Fibroblast of skin of back (primary cell): ENCODE measurements around the gene SPIN2A. TPM values are rescaled to one million over a fixed set of nuclear protein-coding genes. Genes with fewer than 3 reads are reported as not detected.
A peak's percentile ranks its signal among the peaks of the same experiment; 100 is the strongest.
"Not testable (repeated sequence)": the region's sequence is repeated elsewhere in the genome, so short reads cannot be mapped to it uniquely, and the experiment has no call there.

Source experiments
- DNase-seq: peaks from one replicate; pipeline ENCODE4 v3.0.0-alpha.2; 2013
- polyA plus RNA-seq, 2 experiments: library from polyadenylated mRNA; unstranded; fragments of 120-200 nt; gene quantifications; one replicate each; pipeline ENCODE4 v1.2.1, GENCODE V29; 2013; ENCODE audit not compliant: insufficient read length in 2 of 2

SPIN2A gene
- 0.12 TPM for polyA plus RNA-seq (2013, experiment 1 of 2; ENCODE audit: insufficient read length)
- 0.30 TPM for polyA plus RNA-seq (2013, experiment 2 of 2; ENCODE audit: insufficient read length)

DNA sequence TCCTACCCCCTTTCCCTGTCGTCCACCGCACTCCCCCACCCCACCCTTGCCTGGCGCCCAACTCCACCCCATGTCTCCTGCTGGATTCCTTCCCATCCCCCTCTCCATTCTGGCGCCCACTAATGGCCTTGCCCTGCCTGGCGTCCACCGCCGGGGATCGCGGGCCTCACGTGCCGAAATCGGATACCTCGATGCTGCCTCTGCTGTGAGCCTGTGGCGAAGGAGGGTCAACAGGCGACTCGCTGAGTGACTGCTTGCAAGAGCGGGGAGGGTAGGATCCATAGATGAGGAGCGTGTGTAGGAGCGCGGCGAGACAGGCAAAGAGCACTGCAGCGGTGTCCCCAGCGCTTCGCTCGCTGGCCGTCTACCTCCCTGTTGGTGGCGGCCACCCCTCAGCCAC lies at the start of gene SPIN2A:
SPIN2A (minus strand) TSS at position 325 of the 400 bp plus-strand sequence. CDS start 800 bp downstream, outside the sequence.
- DNase-seq: not testable (repeated sequence)

GRCh38 chrX:57178605-57179004 lies 41.4 kb upstream of the SPIN2A start:
- DNase-seq: no peak

GRCh38 chrX:57177070-57177469 lies 39.9 kb upstream of the SPIN2A start:
- DNase-seq: no peak

DNA sequence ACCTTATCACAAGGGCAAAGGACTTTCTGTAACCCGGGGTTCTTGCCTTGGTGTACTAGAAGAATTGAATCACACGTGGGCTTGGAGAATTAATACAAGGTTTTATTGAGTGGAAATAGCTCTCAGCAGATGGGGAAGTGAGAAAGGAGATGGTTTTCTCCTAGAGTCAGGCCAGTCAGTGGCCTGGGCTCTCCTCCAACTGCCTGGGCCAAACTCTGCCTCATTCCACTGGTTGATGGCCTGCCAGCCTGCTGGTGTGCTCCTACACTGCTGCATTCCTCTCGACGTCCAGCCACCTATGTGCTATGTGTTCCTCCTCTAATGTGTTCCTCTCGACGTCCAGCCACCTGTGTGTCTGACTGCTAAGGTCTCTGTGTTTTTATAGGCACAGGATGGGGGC lies 35.3 kb upstream of the SPIN2A start:
- DNase-seq: no peak

DNA sequence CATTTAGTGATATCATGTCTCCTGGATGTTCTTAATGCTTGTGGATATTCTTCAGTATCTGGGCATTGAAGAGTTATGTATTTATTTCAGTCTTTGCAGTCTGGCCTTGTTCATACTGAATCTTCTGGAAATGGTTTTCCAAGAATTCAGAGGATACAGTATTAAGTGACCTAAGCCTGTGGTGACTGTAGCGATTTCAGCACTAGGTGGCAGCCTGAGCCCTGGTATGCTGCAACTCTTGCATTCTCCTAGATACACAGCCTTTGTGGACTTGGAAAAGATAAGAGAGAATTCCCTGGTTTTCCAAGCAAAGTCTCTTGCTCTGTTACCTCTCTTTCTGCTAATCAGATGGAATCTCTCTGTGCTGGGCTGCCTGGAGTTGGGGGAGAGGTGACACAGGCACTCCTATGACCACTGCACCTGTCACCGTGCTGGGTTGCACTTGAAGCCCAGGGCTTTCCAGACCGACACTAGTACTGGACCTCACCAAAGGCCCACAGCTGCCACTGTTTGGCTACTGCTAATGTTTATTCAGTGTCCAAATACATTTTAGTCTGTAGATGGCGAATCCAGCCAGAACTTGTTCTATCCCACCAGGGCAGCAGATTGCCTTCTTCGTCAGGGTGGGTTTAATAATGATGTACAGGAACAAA lies 19.3 kb upstream of the SPIN2A start:
- peak; percentile 12 for DNase-seq

GRCh38 chrX:57155171-57155570 lies 18.0 kb upstream of the SPIN2A start:
- no peak for DNase-seq

GRCh38 chrX:57152222-57152621 lies 15.0 kb upstream of the SPIN2A start:
- DNase-seq: not testable (repeated sequence)

- no peak for DNase-seq
Measured at GRCh38 chrX:57138674-57139073, 1.5 kb upstream of the SPIN2A start.

- DNase-seq: no peak
Measured at GRCh38 chrX:57137501-57137900, 304 bp upstream of the SPIN2A start.

DNA sequence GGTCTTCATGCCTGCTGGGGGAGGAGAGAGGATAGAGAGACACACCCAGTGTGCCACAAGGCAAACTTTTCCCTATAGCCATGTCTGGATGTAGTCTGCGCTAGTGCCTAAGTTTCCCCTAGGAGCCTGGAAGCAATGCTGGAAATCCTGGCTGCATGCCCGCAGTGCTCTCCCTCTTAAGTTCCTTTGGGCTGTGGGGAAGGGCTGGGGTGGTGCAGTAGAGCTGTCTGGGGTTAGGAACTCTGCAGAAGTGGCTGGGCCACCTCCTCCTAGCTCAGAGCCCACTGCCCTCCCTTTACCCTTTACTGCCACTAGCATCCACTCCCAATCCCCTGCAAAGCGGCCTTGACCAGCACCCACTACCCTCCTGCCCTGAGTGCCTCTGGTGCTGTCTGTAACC lies 608 bp downstream of the SPIN2A start:
- not testable (repeated sequence) for DNase-seq

DNA sequence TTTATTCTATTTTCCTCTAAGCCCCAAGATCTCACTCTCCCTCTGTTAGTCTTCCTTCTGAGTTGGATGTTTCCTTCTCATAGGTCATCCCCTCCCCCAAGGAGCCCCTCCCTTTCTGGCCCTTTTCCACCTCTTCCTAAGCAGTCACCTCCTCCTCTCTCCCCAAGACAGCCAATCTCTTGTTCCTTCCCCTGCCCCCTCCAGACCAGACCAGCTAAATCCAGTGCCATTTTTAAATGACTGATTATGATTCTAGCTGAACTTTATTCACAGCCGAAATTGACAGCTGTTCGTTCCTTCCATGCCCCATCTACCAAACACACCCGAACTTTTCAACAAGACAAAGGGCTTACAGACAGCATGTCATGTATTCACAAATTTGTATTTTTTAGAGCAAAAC lies 1.9 kb downstream of the SPIN2A start:
- no peak for DNase-seq

GRCh38 chrX:57134702-57135101 lies 2.5 kb downstream of the SPIN2A start:
- no peak for DNase-seq

DNA sequence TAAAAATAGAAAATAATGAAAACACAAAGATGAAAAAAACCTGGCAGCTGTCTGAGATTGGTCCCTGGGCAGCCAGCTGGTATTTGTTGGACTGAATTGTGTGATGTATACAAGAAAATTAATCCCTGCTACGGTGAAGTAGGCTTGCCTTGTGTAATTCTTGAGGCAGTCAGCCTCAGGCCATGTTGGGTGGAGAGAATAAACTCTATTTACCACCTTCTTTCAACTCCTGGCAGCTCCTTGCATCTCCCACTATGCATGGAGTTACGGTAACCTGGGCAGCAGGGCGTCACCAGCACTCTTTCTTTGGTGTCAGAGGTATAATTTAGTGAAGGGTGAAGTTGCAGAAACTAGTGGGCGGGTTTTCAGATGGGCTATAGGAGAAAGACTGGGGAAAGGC lies 3.5 kb downstream of the SPIN2A start:
- DNase-seq: no peak

DNA sequence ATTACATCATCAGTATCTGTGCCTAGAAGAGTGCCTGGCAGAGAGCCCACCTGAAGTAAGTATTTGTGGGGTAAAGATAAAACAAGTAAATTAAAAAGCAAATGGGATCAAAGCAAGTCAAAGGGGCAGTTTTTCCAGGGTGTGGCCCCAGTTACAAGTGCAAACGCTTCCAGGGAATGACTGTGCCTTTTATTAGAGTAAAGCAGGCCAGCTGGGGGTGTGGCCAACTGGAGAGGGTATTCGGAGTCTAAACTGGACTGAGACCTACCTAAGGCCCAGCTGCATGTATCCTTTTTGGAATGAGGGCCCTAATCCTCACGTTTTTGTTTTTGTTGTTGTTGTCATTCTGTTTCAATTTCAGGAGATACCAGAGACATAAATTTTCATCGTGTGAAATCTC lies 3.9 kb downstream of the SPIN2A start:
- DNase-seq: not testable (repeated sequence)

DNA sequence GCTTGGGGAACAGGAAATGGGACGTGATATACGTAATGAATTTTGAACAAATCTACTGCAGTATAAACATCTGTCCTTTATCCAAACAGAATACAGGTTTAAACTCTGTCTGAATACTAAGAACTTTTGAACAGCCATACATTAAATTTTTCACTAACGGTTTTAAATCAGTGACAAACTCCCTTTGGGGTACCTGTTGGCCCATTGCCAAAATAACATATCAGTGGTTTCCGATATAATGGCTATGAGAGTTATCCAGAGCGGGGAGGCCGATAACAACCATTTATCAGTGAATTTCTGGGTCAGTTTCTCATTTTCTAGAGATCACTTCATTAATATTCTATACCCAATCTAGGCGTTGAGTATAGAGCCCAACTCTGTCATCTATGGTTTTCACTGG lies 5.2 kb downstream of the SPIN2A start:
- no peak for DNase-seq

- DNase-seq: no peak
Measured at GRCh38 chrX:57121816-57122215, 15.4 kb downstream of the SPIN2A start.

- peak; percentile 88 for DNase-seq
Measured at GRCh38 chrX:57121162-57121755, 15.9 kb downstream of the SPIN2A start, which contains the start of gene SPIN2B. TSS of gene SPIN2B (minus strand) at chrX:57121548.

DNA sequence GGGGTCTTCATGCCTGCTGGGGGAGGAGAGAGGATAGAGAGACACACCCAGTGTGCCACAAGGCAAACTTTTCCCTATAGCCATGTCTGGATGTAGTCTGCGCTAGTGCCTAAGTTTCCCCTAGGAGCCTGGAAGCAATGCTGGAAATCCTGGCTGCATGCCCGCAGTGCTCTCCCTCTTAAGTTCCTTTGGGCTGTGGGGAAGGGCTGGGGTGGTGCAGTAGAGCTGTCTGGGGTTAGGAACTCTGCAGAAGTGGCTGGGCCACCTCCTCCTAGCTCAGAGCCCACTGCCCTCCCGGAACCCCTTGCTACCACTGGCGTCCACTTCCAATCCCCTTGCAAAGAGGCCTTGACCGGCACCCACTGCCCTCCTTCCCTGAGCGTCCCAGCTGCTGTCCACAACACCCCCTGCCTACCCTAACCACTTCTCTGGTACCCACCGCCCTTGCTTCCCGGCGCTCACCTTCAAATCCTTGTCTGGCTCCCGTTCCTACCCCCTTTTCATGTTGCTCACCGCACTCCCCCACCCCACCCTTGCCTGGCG lies 16.5 kb downstream of the SPIN2A start:
- not testable (repeated sequence) for DNase-seq

- no peak for DNase-seq
Measured at GRCh38 chrX:57119416-57119815, 17.8 kb downstream of the SPIN2A start.

DNA sequence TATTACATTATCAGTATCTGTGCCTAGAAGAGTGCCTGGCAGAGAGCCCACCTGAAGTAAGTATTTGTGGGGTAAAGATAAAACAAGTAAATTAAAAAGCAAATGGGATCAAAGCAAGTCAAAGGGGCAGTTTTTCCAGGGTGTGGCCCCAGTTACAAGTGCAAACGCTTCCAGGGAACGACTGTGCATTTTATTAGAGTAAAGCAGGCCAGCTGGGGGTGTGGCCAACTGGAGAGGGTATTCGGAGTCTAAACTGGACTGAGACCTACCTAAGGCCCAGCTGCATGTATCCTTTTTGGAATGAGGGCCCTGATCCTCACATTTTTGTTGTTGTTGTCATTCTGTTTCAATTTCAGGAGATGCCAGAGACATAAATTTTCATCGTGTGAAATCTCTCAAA lies 19.6 kb downstream of the SPIN2A start:
- not testable (repeated sequence) for DNase-seq

GRCh38 chrX:57104921-57105398 lies 32.2 kb downstream of the SPIN2A start:
- DNase-seq: no peak

DNA sequence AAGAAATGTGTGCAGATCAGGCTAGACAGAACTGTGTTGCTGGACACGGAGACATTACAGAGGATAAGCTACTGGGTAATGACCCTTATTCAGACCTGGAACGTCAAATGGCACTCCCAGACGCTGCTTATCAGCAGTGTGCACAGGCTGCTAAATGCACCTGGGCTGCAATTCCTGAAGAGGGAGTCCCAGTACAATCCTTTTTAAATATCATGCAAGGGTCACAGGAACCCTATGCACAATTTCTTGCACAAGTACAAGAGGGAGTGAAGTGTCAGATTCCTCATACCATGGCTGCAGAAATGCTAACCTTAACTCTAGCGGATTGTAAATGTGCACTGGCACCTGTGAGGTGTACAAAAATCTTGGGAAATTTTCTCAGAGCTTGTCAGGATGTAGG lies 32.8 kb downstream of the SPIN2A start:
- DNase-seq: no peak

DNA sequence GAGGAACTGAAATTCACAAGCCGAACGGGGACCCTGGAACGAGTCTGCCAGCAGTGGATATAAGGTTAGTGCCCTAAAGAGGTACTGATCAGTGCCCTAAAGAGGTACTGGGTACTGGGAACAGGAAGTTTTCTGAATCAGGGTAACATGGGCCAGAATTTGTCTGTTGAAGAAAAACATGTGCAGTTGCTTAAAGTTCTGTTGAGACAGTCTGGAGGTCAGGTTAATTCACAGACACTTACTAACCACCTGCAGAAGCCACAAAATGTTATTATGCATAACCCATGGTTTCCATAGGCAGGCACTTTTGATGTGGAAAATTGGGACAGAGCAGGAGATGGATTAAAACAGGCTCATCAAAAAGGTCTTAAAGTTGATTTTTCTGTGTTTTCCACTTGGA lies 33.7 kb downstream of the SPIN2A start:
- DNase-seq: no peak

- not testable (repeated sequence) for DNase-seq
Measured at GRCh38 chrX:57102918-57103317, 34.3 kb downstream of the SPIN2A start.
